Psoas muscle (tissue), 8 donors: ENCODE measurements around the gene WDHD1. TPM values are rescaled to one million over a fixed set of nuclear protein-coding genes. Genes with fewer than 3 reads are reported as not detected.
A peak's percentile ranks its signal among the peaks of the same experiment; 100 is the strongest.

Experiments
- ATAC-seq, 4 donors: fragments of 200-7000 bp; cut with Tn5 transposase; one replicate each; pipeline ENCODE4 v1.9.1; 2020; ENCODE audit warnings: moderate library complexity in 3 of 4, mild to moderate bottlenecking in 2 of 4
- DNase-seq, 2 donors: peaks; one replicate each; pipeline ENCODE4 v3.0.0-alpha.2; 2020
- H3K27ac ChIP-seq: fragments of 200-600 bp; one replicate; pipeline ENCODE4 v1.8.0; 2022
- H3K27me3 ChIP-seq, 3 donors: fragments of 200-600 bp in 1 of 3; one replicate each; pipeline versions ENCODE4 v1.6.1 to v1.8.0; 2013 to 2022; ENCODE audit warnings: low read length in 2 of 3, mild to moderate bottlenecking in 2 of 3, moderate library complexity in 1 of 3; ENCODE audit not compliant: insufficient read depth in 3 of 3
- H3K36me3 ChIP-seq, 2 donors: fragments of 200-600 bp in 1 of 2; one replicate each; pipeline versions ENCODE4 v1.6.1 to v1.8.0; 2013 to 2022; ENCODE audit warnings: low read depth in 1 of 2, mild to moderate bottlenecking in 1 of 2, moderate library complexity in 1 of 2; ENCODE audit not compliant: insufficient read depth in 1 of 2
- H3K4me1 ChIP-seq: fragments of 200-600 bp; one replicate; pipeline ENCODE4 v1.8.0; 2022
- H3K4me3 ChIP-seq: fragments of 200-600 bp; one replicate; pipeline ENCODE4 v1.8.0; 2022; ENCODE audit warnings: mild to moderate bottlenecking
- H3K9me3 ChIP-seq: fragments of 200-600 bp; one replicate; pipeline ENCODE4 v1.8.0; 2022
- CTCF ChIP-seq: fragments of 200-600 bp; IDR thresholded peaks from one replicate; pipeline ENCODE4 v1.8.0; 2022; ENCODE audit warnings: antibody characterized with exemption
- WGBS, 3 donors: extraction: QIAGEN DNeasy Blood & Tissue Kit; methylation state at CpG; one replicate each; pipeline versions ENCODE4 v1.1.6 to v1.1.7; 2013; 5-methylcytosine and 5-hydroxymethylcytosine counted together
- intact Hi-C, 2 donors: fragments of 100-400 bp; cut with DNase I; formaldehyde crosslinking; loops; one replicate each; pipeline versions ENCODE4 v1.11.0 to v1.14.2; 2022
- polyA plus RNA-seq, 3 donors: library from polyadenylated mRNA; stranded (reverse); fragments of 200-250 nt; gene quantifications; one replicate each; pipeline ENCODE4 v1.2.3, GENCODE V29; 2013
- total RNA-seq, 4 donors: library from RNA; stranded (reverse); fragmentation: NEBNext Ultra II Directional in 2 of 4; extraction: Animal tissue kit (Norgen Biotek cat#: 25700) in 2 of 4; gene quantifications; one replicate each; pipeline versions ENCODE4 v1.2.1 to v1.2.4, GENCODE V29; 2021 to 2023
- donor health status: healthy with polysubstance abuse.
- donor health status: DM: no; HTN: no; CAD: no; lungs with moderate emphysema.
- donor health status: Bipolar disorder and iron deficiency.
- donor health status: healthy.
- donor health status: DM: yes; HTN: yes; CAD: no.
- donor health status: DM: no; HTN: no; CAD: no.
- donor health status: DM: no; HTN: no; CAD: no.
- donor health status: DM: yes; HTN: yes; CAD: no.

The WDHD1 gene
- total and polyA plus RNA-seq, 7 donors, result 0.55 to 2.0 (median 0.95) TPM

DNA sequence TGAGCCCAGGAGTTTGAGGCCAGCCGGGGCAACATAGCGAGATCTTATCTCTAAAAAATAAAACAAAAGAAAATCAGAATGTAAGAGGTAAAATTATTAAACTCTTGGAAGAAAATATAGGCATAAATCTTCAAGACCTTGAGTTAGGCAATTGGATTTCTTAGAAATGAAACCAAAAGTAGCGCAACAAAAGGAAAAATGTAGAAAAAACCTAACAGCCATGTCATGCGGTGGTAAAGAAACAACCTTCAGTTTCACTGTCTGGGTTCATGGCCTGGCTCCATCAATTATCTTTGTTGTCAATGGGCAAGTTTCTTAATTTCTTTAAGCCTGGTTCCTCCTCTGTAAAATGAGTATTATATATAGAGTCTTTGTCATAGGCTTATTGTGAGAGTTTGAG lies 118.7 kb downstream of the WDHD1 start:
- no peak overlapping the region for H3K27ac ChIP-seq
- intact Hi-C loops, result no loop called here
- no peaks in the 10 kb centered on the region for H3K27me3 ChIP-seq
- no peak for TF ChIP-seq CTCF
- H3K4me1 ChIP-seq, result no peaks in the 10 kb centered on the region
- WGBS, 3 donors, result 81 to 88% (median 85%) methylated on average over 4 of the region's 4 CpGs
- H3K9me3 ChIP-seq, result no peaks in the 10 kb centered on the region
- no peak overlapping the region for H3K4me3 ChIP-seq
- DNase-seq (no peak), ATAC-seq (no peak)
- no peaks in the 10 kb centered on the region for H3K36me3 ChIP-seq

DNA sequence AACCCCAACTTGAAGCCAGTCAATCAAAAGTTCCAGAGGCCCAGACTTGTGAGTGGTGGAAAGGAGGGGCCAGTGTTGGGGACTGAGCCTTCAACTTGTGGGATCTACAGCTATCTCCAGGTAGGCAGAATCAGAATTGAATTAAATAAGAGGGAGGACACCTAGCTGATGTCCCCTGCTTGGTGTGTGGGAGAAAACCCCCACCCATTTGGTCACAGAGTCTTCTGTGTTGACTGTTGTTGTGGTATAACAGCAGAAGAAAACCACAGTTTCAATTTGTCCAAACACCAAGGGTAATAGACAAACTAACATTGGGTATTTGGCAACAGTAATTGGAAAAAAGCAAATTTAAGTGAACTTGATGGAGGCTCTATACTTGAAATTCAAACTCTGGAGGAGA lies 120.8 kb downstream of the WDHD1 start:
- TF ChIP-seq CTCF, result no peak
- Histone ChIP-seq H3K36me3 (no peaks in the 10 kb centered on the region), H3K27me3 (peaks cover 0 to 11% (median 0%) of the 10 kb centered on the region in 3 donors), H3K9me3 (no peaks in the 10 kb centered on the region), H3K4me1 (no peaks in the 10 kb centered on the region), H3K4me3 (no peak overlapping the region), H3K27ac (no peak overlapping the region)
- DNase-seq, result no peak
- ATAC-seq, result no peak
- intact Hi-C loops, result no loop called here

DNA sequence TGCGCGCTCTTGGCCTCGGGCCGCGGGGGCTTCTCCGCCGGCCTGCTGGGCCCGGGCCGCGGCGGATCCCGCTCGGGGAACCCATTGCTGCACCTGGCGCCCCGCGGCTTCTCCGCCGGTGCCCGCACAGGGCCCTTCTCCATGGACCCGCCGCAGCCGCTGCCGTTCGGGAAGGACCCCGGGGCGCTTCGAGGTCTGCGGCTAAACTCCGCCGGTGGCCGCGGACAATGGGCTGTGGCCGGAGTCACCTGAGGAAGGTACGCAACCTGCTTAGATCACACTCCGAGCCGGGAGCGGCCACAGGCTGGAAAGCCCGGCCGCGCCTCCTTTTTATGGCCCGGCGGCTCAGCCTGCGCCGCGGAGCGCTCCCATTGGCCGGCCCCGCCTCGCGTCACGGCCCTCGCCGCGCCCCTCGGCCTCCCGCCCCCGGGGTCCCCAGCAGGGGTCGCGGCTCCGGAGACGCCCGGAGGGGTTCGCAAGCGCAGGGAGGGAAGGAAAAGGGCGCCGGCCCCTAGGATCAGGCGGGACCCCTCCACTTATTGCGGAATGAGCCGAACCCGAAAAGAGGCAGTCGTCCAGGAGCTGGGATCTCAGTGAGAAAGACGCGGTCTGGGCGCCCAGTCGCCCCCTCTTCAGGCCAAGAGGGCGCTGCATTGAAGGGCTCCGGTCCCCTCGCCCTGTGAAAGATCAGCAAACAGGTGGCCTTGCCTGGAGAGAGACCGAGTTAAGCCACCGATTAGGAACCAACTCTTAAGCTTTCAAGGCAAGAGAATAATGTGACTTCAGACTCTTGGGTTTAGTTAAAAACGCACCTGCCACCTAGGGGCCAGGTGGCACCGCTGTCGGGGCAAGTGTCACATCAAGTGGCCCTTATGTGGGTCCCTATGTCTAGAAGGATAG lies 124.1 kb downstream of the WDHD1 start, which contains the start of gene GCH1:
GCH1 (minus strand) TSS at position 306 of the 900 bp plus-strand sequence; CDS start at position 143, 163 bp downstream.
- 1% methylated on average over 61 to 83 of the region's 83 CpGs for WGBS, 3 donors
- ATAC-seq, result peak; percentile 80 to 95 (median 90)
- TF ChIP-seq CTCF, result peak; percentile 12
- Histone ChIP-seq H3K27me3 (peaks cover 0 to 24% (median 0%) of the 10 kb centered on the region in 3 donors), H3K4me3 (peak within 1 kb of the TSS; percentile 70), H3K9me3 (no peaks in the 10 kb centered on the region), H3K36me3 (no peaks in the 10 kb centered on the region), H3K27ac (peak within 1 kb of the TSS; percentile 56), H3K4me1 (no peaks in the 10 kb centered on the region)
- intact Hi-C loops, result no loop called here
- peak; percentile 56 to 67 for DNase-seq

DNA sequence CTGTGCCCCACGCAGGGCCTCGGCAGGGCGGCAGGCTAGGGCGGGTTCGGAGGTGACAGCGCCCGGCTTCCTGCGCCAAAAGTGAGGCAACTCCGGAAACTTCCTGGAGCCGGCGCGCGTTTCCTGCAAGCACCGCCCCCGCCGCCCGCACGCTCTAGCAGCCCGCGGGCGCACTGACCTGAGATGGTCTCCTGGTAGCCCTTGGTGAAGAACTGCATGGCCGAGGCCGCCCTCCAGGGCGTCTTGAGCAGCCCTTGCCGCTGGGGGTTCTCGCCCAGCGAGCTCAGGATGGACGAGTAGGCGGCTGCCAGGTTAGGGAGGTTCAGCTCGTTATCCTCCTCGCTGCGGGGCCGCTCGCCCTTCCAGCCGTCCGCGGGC lies 124.8 kb downstream of the WDHD1 start:
- Histone ChIP-seq H3K36me3 (no peaks in the 10 kb centered on the region), H3K4me3 (peak overlapping the region; percentile 70), H3K27ac (peak overlapping the region; percentile 56), H3K27me3 (peaks cover 0 to 24% (median 0%) of the 10 kb centered on the region in 3 donors), H3K4me1 (no peaks in the 10 kb centered on the region), H3K9me3 (no peaks in the 10 kb centered on the region)
- WGBS, 3 donors, result 0% methylated on average over 25 to 37 of the region's 37 CpGs
- peak; percentile 63 to 72 (median 70) for ATAC-seq
- TF ChIP-seq CTCF, result no peak
- DNase-seq, result peak; percentile 78 to 79
- intact Hi-C loops, result no loop called here
